Measurements from ENCODE around the gene LIG3. TPM values are rescaled to one million over a fixed set of nuclear protein-coding genes. Genes with fewer than 3 reads are reported as not detected.

The LIG3 gene
- total and polyA plus RNA-seq, 2 experiments from 2014 or later, result 11.8 to 22.0 TPM

DNA sequence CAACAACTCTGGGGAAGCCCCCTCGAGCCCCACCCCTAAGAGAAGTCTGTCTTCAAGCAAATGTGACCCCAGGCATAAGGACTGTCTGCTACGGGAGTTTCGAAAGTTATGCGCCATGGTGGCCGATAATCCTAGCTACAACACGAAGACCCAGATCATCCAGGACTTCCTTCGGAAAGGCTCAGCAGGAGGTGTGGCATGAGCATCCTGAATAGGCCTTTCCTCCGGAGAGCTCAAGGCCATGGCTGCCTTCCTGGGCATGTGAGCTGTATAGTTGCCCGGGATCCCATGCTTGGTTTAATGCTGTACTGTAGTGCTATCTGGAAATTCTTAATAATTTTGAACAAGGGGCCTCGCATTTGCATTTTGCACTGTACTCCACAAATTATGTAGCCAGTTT, 9.2 kb downstream of the LIG3 start:
- no peaks in the 10 kb centered on the region for H3F3A ChIP-seq (ENCODE audit: insufficient read depth)
- no peak overlapping the region for H2AFZ ChIP-seq
- no peak overlapping the region for H3K4me2 ChIP-seq (ENCODE audit: unreplicated experiment)
- H3K27ac ChIP-seq, result no peak overlapping the region
- H3K27me3 ChIP-seq (replicated peaks; ENCODE audit: insufficient read depth), result no peaks in the 10 kb centered on the region
- H3K4me1 ChIP-seq (ENCODE audit: insufficient read depth), result no peaks in the 10 kb centered on the region
- peaks cover 19% of the 10 kb centered on the region; the same call in 1 of the 2 replicates for H3K36me3 ChIP-seq (ENCODE audit: low read depth)
- H3K9ac ChIP-seq, result no peak overlapping the region
- TF ChIP-seq EZH2phosphoT487 (IDR thresholded peaks at IDR 0.05; ENCODE audit: insufficient read depth, low read depth) (no peak), EZH2 (IDR thresholded peaks at IDR 0.05; ENCODE audit: insufficient read depth, poor library complexity, severe bottlenecking) (no peak)
- no peaks in the 10 kb centered on the region for H3K9me3 ChIP-seq (ENCODE audit: low read depth)
- in situ Hi-C loops (cut with MboI), result no loop called here
- WGBS, 2 experiments (ENCODE audit: low coverage in 1 of 2, low lambda C conversion rate in 2 of 2, missing lambda C conversion rate in 2 of 2), result 93 to 94% methylated on average over 10 of the region's 10 CpGs
- H3K4me3 ChIP-seq, result no peak overlapping the region
- peaks cover under 1% of the 10 kb centered on the region; the same call in 1 of the 2 replicates for H3K79me2 ChIP-seq (ENCODE audit: insufficient read depth)
- no peak for DNase-seq
- H4K20me1 ChIP-seq (ENCODE audit: insufficient read depth), result no peaks in the 10 kb centered on the region
- H3K9me2 ChIP-seq (ENCODE audit: insufficient read depth), result no peaks in the 10 kb centered on the region

DNA sequence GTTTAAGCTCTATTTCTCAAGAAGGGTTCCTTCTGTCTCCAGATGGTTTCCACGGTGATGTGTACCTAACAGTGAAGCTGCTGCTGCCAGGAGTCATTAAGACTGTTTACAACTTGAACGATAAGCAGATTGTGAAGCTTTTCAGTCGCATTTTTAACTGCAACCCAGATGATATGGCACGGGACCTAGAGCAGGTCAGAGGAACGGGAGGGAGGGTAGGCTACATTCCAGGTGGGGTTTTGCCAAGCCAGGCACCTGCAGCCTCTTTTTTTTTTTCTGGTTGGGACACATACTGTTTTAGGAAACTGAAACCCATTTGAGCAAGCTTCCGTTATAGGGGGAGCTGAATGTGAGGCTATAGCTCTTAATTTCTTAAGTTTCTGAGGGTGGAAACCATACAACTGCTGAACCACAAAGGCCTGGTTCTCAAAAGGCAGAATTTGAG, 10.6 kb downstream of the LIG3 start:
- 61 to 71% methylated on average over 6 of the region's 6 CpGs for WGBS, 2 experiments (ENCODE audit: low coverage in 1 of 2, low lambda C conversion rate in 2 of 2, missing lambda C conversion rate in 2 of 2)
- H3K4me3 ChIP-seq, result no peak overlapping the region
- no peaks in the 10 kb centered on the region for H3K9me2 ChIP-seq (ENCODE audit: insufficient read depth)
- in situ Hi-C loops (cut with MboI), result no loop called here
- TF ChIP-seq EZH2phosphoT487 (IDR thresholded peaks at IDR 0.05; ENCODE audit: insufficient read depth, low read depth) (no peak), EZH2 (IDR thresholded peaks at IDR 0.05; ENCODE audit: insufficient read depth, poor library complexity, severe bottlenecking) (no peak)
- DNase-seq, result no peak
- H3K9me3 ChIP-seq (ENCODE audit: low read depth), result no peaks in the 10 kb centered on the region
- no peak overlapping the region for H3K9ac ChIP-seq
- H3F3A ChIP-seq (ENCODE audit: insufficient read depth), result no peaks in the 10 kb centered on the region
- no peaks in the 10 kb centered on the region for H3K27me3 ChIP-seq (replicated peaks; ENCODE audit: insufficient read depth)
- no peak overlapping the region for H2AFZ ChIP-seq
- H3K4me1 ChIP-seq (ENCODE audit: insufficient read depth), result no peaks in the 10 kb centered on the region
- H3K4me2 ChIP-seq (ENCODE audit: unreplicated experiment), result no peak overlapping the region
- no peaks in the 10 kb centered on the region for H3K79me2 ChIP-seq (ENCODE audit: insufficient read depth)
- H4K20me1 ChIP-seq (ENCODE audit: insufficient read depth), result no peaks in the 10 kb centered on the region
- no peak overlapping the region for H3K27ac ChIP-seq
- peaks cover 19% of the 10 kb centered on the region; the same call in 1 of the 2 replicates for H3K36me3 ChIP-seq (ENCODE audit: low read depth)

DNA sequence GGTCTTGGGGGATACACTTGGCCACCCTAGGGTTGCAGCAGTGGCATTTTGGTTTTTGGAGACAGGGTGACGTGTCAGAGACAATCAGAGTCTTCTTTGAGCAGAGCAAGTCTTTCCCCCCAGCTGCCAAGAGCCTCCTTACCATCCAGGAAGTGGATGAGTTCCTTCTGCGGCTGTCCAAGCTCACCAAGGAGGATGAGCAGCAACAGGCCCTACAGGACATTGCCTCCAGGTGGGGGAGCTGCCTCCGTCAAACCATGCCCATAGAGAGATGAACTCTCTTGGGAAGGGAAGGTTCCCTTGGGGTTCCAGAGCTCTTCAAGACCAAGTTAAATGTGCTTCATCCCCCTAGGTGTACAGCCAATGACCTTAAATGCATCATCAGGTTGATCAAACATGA, 11.3 kb downstream of the LIG3 start:
- no peak overlapping the region for H3K4me3 ChIP-seq
- H3K9me3 ChIP-seq (ENCODE audit: low read depth), result no peaks in the 10 kb centered on the region
- WGBS, 2 experiments (ENCODE audit: low coverage in 1 of 2, low lambda C conversion rate in 2 of 2, missing lambda C conversion rate in 2 of 2), result 80 to 84% methylated on average over 3 of the region's 3 CpGs
- peaks cover 19% of the 10 kb centered on the region; the same call in 1 of the 2 replicates for H3K36me3 ChIP-seq (ENCODE audit: low read depth)
- in situ Hi-C loops (cut with MboI), result no loop called here
- no peak overlapping the region for H2AFZ ChIP-seq
- H3K4me1 ChIP-seq (ENCODE audit: insufficient read depth), result no peaks in the 10 kb centered on the region
- H3K4me2 ChIP-seq (ENCODE audit: unreplicated experiment), result no peak overlapping the region
- TF ChIP-seq EZH2 (IDR thresholded peaks at IDR 0.05; ENCODE audit: insufficient read depth, poor library complexity, severe bottlenecking) (no peak), EZH2phosphoT487 (IDR thresholded peaks at IDR 0.05; ENCODE audit: insufficient read depth, low read depth) (no peak)
- H3K9ac ChIP-seq, result no peak overlapping the region
- no peak overlapping the region for H3K27ac ChIP-seq
- H3K9me2 ChIP-seq (ENCODE audit: insufficient read depth), result no peaks in the 10 kb centered on the region
- no peaks in the 10 kb centered on the region for H4K20me1 ChIP-seq (ENCODE audit: insufficient read depth)
- H3F3A ChIP-seq (ENCODE audit: insufficient read depth), result no peaks in the 10 kb centered on the region
- H3K79me2 ChIP-seq (ENCODE audit: insufficient read depth), result no peaks in the 10 kb centered on the region
- DNase-seq, result no peak
- no peaks in the 10 kb centered on the region for H3K27me3 ChIP-seq (replicated peaks; ENCODE audit: insufficient read depth)

DNA sequence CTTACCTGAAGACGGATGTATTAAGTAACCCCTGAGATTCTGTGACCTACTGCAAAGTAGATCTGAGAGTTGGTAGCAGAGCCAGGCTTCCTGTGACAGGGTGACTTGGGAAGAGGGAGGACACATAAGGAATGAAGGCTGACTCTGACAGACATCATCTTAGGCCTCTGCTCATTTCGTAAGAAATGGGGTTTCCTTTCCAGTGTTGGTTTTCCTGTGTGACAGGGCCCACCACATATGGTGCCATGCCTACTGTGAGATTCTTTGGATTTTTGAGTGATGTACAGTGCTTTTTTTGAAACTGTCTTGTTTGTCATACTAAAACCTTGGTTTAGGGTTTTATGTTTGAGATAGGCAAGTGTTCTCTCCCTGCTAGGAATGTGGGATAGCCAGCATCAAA, 12.7 kb downstream of the LIG3 start:
- Histone ChIP-seq H3F3A (ENCODE audit: insufficient read depth) (no peaks in the 10 kb centered on the region), H3K27ac (no peak overlapping the region), H3K9me2 (ENCODE audit: insufficient read depth) (no peaks in the 10 kb centered on the region), H3K9ac (no peak overlapping the region), H3K4me1 (ENCODE audit: insufficient read depth) (no peaks in the 10 kb centered on the region), H2AFZ (no peak overlapping the region), H3K36me3 (ENCODE audit: low read depth) (peaks cover 16% of the 10 kb centered on the region; the same call in 1 of the 2 replicates), H3K4me3 (no peak overlapping the region), H3K4me2 (ENCODE audit: unreplicated experiment) (no peak overlapping the region), H3K27me3 (replicated peaks; ENCODE audit: insufficient read depth) (no peaks in the 10 kb centered on the region), H3K9me3 (ENCODE audit: low read depth) (no peaks in the 10 kb centered on the region), H4K20me1 (ENCODE audit: insufficient read depth) (no peaks in the 10 kb centered on the region), H3K79me2 (ENCODE audit: insufficient read depth) (no peaks in the 10 kb centered on the region)
- in situ Hi-C loops (cut with MboI), result no loop called here
- 79 to 86% methylated on average over 2 of the region's 2 CpGs for WGBS, 2 experiments (ENCODE audit: low coverage in 1 of 2, low lambda C conversion rate in 2 of 2, missing lambda C conversion rate in 2 of 2)
- TF ChIP-seq EZH2phosphoT487 (IDR thresholded peaks at IDR 0.05; ENCODE audit: insufficient read depth, low read depth) (no peak), EZH2 (IDR thresholded peaks at IDR 0.05; ENCODE audit: insufficient read depth, poor library complexity, severe bottlenecking) (no peak)
- DNase-seq, result no peak

Data from GM23248 (cell line).